HEK293T (cell line): ENCODE data around the gene PIH1D1.

Source experiments
- CTCF ChIA-PET: fragments of 350-600 bp; formaldehyde crosslinking; extraction: SDS; loops from one replicate; lab custom pipeline; 2021; ENCODE audit warnings: antibody characterized with exemption, inconsistent platforms; lab: Yijun Ruan, JAX
- POLR2A ChIA-PET: fragments of 350-600 bp; formaldehyde crosslinking; extraction: SDS; loops from one replicate; lab custom pipeline; 2020; ENCODE audit warnings: antibody characterized with exemption, inconsistent platforms; lab: Yijun Ruan, JAX
- DNase-seq: peaks from one replicate; pipeline ENCODE4 v3.0.0; 2012; ENCODE audit warnings: mixed read lengths; ENCODE audit errors: extremely low spot score
- ARNT ChIP-seq: fragments of 450-650 bp; IDR thresholded peaks from 2 replicates; pipeline ENCODE4 v1.6.1; 2017; ENCODE audit warnings: mild to moderate bottlenecking
- BHLHE40 ChIP-seq: fragments of 450-650 bp; IDR thresholded peaks from 2 replicates; pipeline ENCODE4 v1.6.1; 2016; ENCODE audit warnings: mild to moderate bottlenecking, moderate library complexity, borderline replicate concordance
- CTBP1 ChIP-seq: fragments of 450-650 bp; IDR thresholded peaks from 2 replicates; pipeline ENCODE4 v1.6.1; 2016; ENCODE audit warnings: borderline replicate concordance
- ELF4 ChIP-seq: fragments of 450-650 bp; IDR thresholded peaks from 2 replicates; pipeline ENCODE4 v1.6.1; 2017; ENCODE audit warnings: antibody characterized with exemption
- FOXA1 ChIP-seq: fragments of 450-650 bp; IDR thresholded peaks from 2 replicates; pipeline ENCODE4 v1.6.1; 2016; ENCODE audit warnings: mild to moderate bottlenecking
- FOXK2 ChIP-seq: fragments of 450-650 bp; IDR thresholded peaks from 2 replicates; pipeline ENCODE4 v1.6.1; 2016; ENCODE audit warnings: mild to moderate bottlenecking
- FOXM1 ChIP-seq: fragments of 450-650 bp; IDR thresholded peaks from 2 replicates; pipeline ENCODE4 v1.6.1; 2017; ENCODE audit warnings: mild to moderate bottlenecking, borderline replicate concordance
- HDGF ChIP-seq: fragments of 450-650 bp; IDR thresholded peaks from 2 replicates; pipeline ENCODE4 v1.6.1; 2017; ENCODE audit warnings: antibody characterized with exemption, borderline replicate concordance
- L3MBTL2 ChIP-seq: fragments of 450-650 bp; conservative IDR thresholded peaks from 2 replicates; pipeline ENCODE4 v1.6.1; 2016; ENCODE audit warnings: mild to moderate bottlenecking
- LEF1 ChIP-seq: fragments of 450-650 bp; IDR thresholded peaks from 2 replicates; pipeline ENCODE4 v1.6.1; 2017; ENCODE audit warnings: mild to moderate bottlenecking, borderline replicate concordance
- NFRKB ChIP-seq: fragments of 450-650 bp; IDR thresholded peaks from 2 replicates; pipeline ENCODE4 v1.6.1; 2016; ENCODE audit warnings: mild to moderate bottlenecking, moderate library complexity
- SP1 ChIP-seq: fragments of 450-650 bp; IDR thresholded peaks from 2 replicates; pipeline ENCODE4 v1.6.1; 2017
- SUZ12 ChIP-seq: fragments of 450-650 bp; IDR thresholded peaks from 2 replicates; pipeline ENCODE4 v1.6.1; 2016; ENCODE audit warnings: mild to moderate bottlenecking
- TARDBP ChIP-seq: fragments of 450-650 bp; IDR thresholded peaks from 2 replicates; pipeline ENCODE4 v1.6.1; 2016
- ZNF384 ChIP-seq: fragments of 450-650 bp; IDR thresholded peaks from 2 replicates; pipeline ENCODE4 v1.6.1; 2016
- TF ChIP-seq, protein P1 (sequence below): fragments of 450-650 bp; IDR thresholded peaks from 2 replicates; pipeline ENCODE4 v1.6.1; 2016

Gene PIH1D1

GRCh38 chr19:49408816-49409440 is 42.7 kb downstream of the PIH1D1 start:
- ChIA-PET CTCF (interaction anchor here (0.6 to 1.0 kb wide), 3 partner anchors 10 to 35 kb away, joined by 3 to 7 read pairs (median 3); no protein-coding TSS in a partner anchor), POLR2A (interaction anchor here (1.3 kb wide), 1 partner anchor 43 kb away, joined by 5 read pairs; the partner anchor contains the start of gene PIH1D1)
- DNase-seq: no peak
- no peak for TF ChIP-seq ARNT
- TF ChIP-seq TARDBP: no peak
- TF ChIP-seq SUZ12: no peak
- no peak for TF ChIP-seq CTBP1
- no peak for TF ChIP-seq ZNF384
- no peak for TF ChIP-seq NFRKB
- TF ChIP-seq HDGF: no peak
- no peak for TF ChIP-seq FOXK2
- no peak for TF ChIP-seq ELF4
- TF ChIP-seq, protein P1, sequence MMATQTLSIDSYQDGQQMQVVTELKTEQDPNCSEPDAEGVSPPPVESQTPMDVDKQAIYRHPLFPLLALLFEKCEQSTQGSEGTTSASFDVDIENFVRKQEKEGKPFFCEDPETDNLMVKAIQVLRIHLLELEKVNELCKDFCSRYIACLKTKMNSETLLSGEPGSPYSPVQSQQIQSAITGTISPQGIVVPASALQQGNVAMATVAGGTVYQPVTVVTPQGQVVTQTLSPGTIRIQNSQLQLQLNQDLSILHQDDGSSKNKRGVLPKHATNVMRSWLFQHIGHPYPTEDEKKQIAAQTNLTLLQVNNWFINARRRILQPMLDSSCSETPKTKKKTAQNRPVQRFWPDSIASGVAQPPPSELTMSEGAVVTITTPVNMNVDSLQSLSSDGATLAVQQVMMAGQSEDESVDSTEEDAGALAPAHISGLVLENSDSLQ: no peak
- no peak for TF ChIP-seq FOXM1
- no peak for TF ChIP-seq BHLHE40
- TF ChIP-seq FOXA1: no peak
- TF ChIP-seq L3MBTL2: no peak

GRCh38 chr19:49407482-49408015 is 44.1 kb downstream of the PIH1D1 start:
- ChIA-PET POLR2A (no interaction called here), CTCF (no interaction called here)
- no peak for TF ChIP-seq ARNT
- TF ChIP-seq SUZ12: no peak
- TF ChIP-seq, protein P1: no peak
- no peak for TF ChIP-seq FOXM1
- no peak for TF ChIP-seq TARDBP
- no peak for TF ChIP-seq ZNF384
- TF ChIP-seq SP1: no peak
- no peak for TF ChIP-seq FOXK2
- no peak for TF ChIP-seq CTBP1
- TF ChIP-seq NFRKB: no peak
- no peak for TF ChIP-seq HDGF
- TF ChIP-seq ELF4: no peak
- TF ChIP-seq LEF1: no peak
- TF ChIP-seq FOXA1: no peak
- no peak for TF ChIP-seq BHLHE40
- TF ChIP-seq L3MBTL2: no peak
- DNase-seq: no peak

GRCh38 chr19:49407079-49407478 is 44.5 kb downstream of the PIH1D1 start:
- DNase-seq: no peak
- ChIA-PET CTCF (no interaction called here), POLR2A (no interaction called here)
- no peak for TF ChIP-seq NFRKB
- TF ChIP-seq SP1: no peak
- TF ChIP-seq FOXK2: no peak
- TF ChIP-seq, protein P1: no peak
- no peak for TF ChIP-seq CTBP1
- TF ChIP-seq LEF1: no peak
- TF ChIP-seq ARNT: no peak
- TF ChIP-seq ELF4: no peak
- TF ChIP-seq TARDBP: no peak
- no peak for TF ChIP-seq ZNF384
- no peak for TF ChIP-seq L3MBTL2
- no peak for TF ChIP-seq FOXA1
- TF ChIP-seq SUZ12: no peak
- no peak for TF ChIP-seq FOXM1
- TF ChIP-seq HDGF: no peak
- no peak for TF ChIP-seq BHLHE40

GRCh38 chr19:49403404-49404187 is 48.0 kb downstream of the PIH1D1 start:
- POLR2A ChIA-PET: interaction anchor here (1.0 to 1.7 kb wide), 11 partner anchors 10 to 75 kb away, joined by 3 to 13 read pairs (median 5); partner anchors contain the start of genes ALDH16A1, GFY, PIH1D1 and PTH2
- TF ChIP-seq CTBP1: peak; percentile 77
- TF ChIP-seq SUZ12: no peak
- TF ChIP-seq FOXK2: no peak
- no peak for TF ChIP-seq FOXA1
- no peak for TF ChIP-seq L3MBTL2
- TF ChIP-seq NFRKB: no peak
- CTCF ChIA-PET: interaction anchor here (0.5 to 1.5 kb wide), 5 partner anchors 9 to 294 kb away, joined by 4 to 5 read pairs (median 4); partner anchors contain the start of gene GFY
- DNase-seq: peak; percentile 69

DNA sequence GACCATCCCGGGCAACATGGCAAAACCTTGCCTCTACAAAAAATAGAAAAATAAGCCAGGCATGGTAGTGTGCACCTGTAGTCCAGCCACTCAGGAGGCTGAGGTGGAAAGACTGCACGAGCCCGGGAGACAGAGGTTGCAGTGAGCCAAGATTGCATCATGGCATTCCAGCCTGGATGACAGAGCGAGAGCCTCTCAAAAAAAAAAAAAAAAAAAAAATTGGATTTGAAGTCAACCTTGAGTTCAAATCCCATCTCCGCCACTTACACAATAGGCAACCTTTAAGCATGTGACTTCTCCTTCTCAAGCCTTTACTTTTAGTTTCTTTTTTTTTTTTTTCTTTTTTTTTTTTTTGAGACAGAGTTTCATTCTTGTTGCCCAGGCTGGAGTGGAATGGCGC is 51.6 kb downstream of the PIH1D1 start:
- ChIA-PET CTCF (no interaction called here), POLR2A (no interaction called here)
- no peak for DNase-seq
- TF ChIP-seq ARNT (no peak), ZNF384 (peak; percentile 68)

DNA sequence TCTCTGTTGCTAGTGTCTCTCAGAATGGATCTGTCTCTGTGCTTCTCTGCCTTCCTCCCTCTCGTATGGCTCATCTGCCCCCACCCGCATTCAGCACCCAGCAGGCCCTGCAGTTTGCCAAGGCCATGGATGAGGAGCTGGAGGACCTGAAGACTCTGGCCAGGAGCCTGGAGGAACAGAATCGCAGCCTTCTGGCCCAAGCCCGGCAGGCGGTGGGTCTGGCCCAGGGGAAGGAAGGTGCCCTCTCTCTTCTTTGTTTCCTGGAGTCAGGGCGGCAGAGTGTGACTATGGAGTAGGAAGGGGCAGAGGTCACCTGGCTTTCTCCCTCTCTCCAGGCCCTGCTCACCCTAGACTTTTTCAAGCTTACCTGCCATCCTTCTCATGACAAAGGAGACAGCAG is 52.7 kb downstream of the PIH1D1 start:
- POLR2A ChIA-PET: no interaction called here
- DNase-seq: no peak
- CTCF ChIA-PET: no interaction called here
- TF ChIP-seq ELF4: no peak
- TF ChIP-seq, protein P1: no peak
- TF ChIP-seq SUZ12: no peak
- no peak for TF ChIP-seq TARDBP
- no peak for TF ChIP-seq CTBP1
- TF ChIP-seq FOXM1: no peak
- TF ChIP-seq NFRKB: no peak
- TF ChIP-seq FOXA1: no peak
- TF ChIP-seq L3MBTL2: no peak
- TF ChIP-seq FOXK2: no peak
- no peak for TF ChIP-seq SP1
- no peak for TF ChIP-seq LEF1
- TF ChIP-seq BHLHE40: no peak
- no peak for TF ChIP-seq ARNT
- TF ChIP-seq ZNF384: no peak
- no peak for TF ChIP-seq HDGF
